Caco-2 (cell line): ENCODE results near the gene FAM131A. TPM values are rescaled to one million over a fixed set of nuclear protein-coding genes. Genes with fewer than 3 reads are reported as not detected.

ENCODE experiments used
- BruUV-seq: library from RNA; stranded (reverse); fragments of 400-500 nt; replicated peaks from 2 replicates; lab custom pipeline; 2021; lab: Mats Ljungman, UMichigan
- CTCF ChIA-PET: fragments of 300-600 bp; sonication (Branson Sonifier 250); formaldehyde crosslinking; loops from one replicate; lab custom pipeline; 2022; ENCODE audit warnings: antibody characterized with exemption; lab: Charles Lee
- POLR2A ChIA-PET: fragments of 300-600 bp; sonication (Branson Sonifier 250); formaldehyde crosslinking; loops from one replicate; lab custom pipeline; 2022; ENCODE audit warnings: antibody characterized with exemption; lab: Charles Lee
- DNase-seq, 2 experiments: peaks; one replicate each; pipeline versions ENCODE4 v3.0.0 to v3.0.0-alpha.2; 2020 to 2022
- H3K27me3 ChIP-seq: replicated peaks from 2 replicates; pipeline ENCODE4 v1.6.0; 2011; ENCODE audit warnings: low read length; ENCODE audit not compliant: control insufficient read depth, insufficient read depth
- H3K36me3 ChIP-seq: 2 replicates; pipeline ENCODE4 v1.5.1; 2011; ENCODE audit warnings: low read length; ENCODE audit not compliant: control insufficient read depth, insufficient read depth
- H3K4me1 ChIP-seq: fragments of 250-450 bp; sonication (Bioruptor Pico); 2 replicates; pipeline ENCODE4 v1.5.1; 2020; ENCODE audit warnings: mild to moderate bottlenecking
- H3K4me3 ChIP-seq: 2 replicates; pipeline ENCODE4 v1.5.1; 2011; ENCODE audit warnings: low read depth, mild to moderate bottlenecking, control low read depth, low read length
- H3K9me3 ChIP-seq: fragments of 250-450 bp; sonication (Bioruptor Pico); 2 replicates; pipeline ENCODE4 v1.5.1; 2020; ENCODE audit warnings: mild to moderate bottlenecking, moderate library complexity
- H3K27ac Mint-ChIP-seq: one replicate; pipeline ENCODE4 v1.8.0; 2022; ENCODE audit warnings: mixed read lengths; ENCODE audit not compliant: unreplicated experiment
- H3K27me3 Mint-ChIP-seq: one replicate; pipeline ENCODE4 v1.8.0; 2022; ENCODE audit warnings: mixed read lengths; ENCODE audit not compliant: insufficient read depth, unreplicated experiment
- H3K36me3 Mint-ChIP-seq: one replicate; pipeline ENCODE4 v1.8.0; 2022; ENCODE audit warnings: mild to moderate bottlenecking, mixed read lengths; ENCODE audit not compliant: insufficient read depth, unreplicated experiment
- H3K4me1 Mint-ChIP-seq: one replicate; pipeline ENCODE4 v1.8.0; 2022; ENCODE audit warnings: low read depth, mixed read lengths; ENCODE audit not compliant: unreplicated experiment
- H3K4me3 Mint-ChIP-seq: one replicate; pipeline ENCODE4 v1.8.0; 2022; ENCODE audit warnings: mild to moderate bottlenecking, moderate library complexity, mixed read lengths; ENCODE audit not compliant: unreplicated experiment
- H3K9me3 Mint-ChIP-seq: one replicate; pipeline ENCODE4 v1.8.0; 2022; ENCODE audit warnings: mixed read lengths; ENCODE audit not compliant: unreplicated experiment
- intact Hi-C: fragments of 100-400 bp; cut with micrococcal nuclease; formaldehyde crosslinking; loops from one replicate; pipeline ENCODE4 v1.10.0; 2022; ENCODE audit not compliant: unreplicated experiment
- total RNA-seq: library from RNA; stranded (reverse); gene quantifications from 2 replicates; pipeline ENCODE4 v1.2.3, GENCODE V29; 2022
- TF ChIP-seq, protein P1 (sequence below), 2 experiments: fragments of 200-600 bp in 1 of 2; IDR thresholded peaks; 1 replicate in 1 of 2; 2 replicates in 1 of 2; pipeline versions ENCODE4 v1.5.1 to v1.8.0; 2011 to 2022; ENCODE audit warnings: antibody characterized with exemption in 1 of 2, control low read depth in 1 of 2, inconsistent platforms in 1 of 2, low read depth in 1 of 2, low read length in 1 of 2, mild to moderate bottlenecking in 1 of 2, moderate library complexity in 1 of 2; ENCODE audit not compliant: insufficient read depth in 1 of 2, severe bottlenecking in 1 of 2, unreplicated experiment in 1 of 2

The FAM131A gene
- total RNA-seq, 1 experiment from 2014 or later = 6.1 TPM

DNA sequence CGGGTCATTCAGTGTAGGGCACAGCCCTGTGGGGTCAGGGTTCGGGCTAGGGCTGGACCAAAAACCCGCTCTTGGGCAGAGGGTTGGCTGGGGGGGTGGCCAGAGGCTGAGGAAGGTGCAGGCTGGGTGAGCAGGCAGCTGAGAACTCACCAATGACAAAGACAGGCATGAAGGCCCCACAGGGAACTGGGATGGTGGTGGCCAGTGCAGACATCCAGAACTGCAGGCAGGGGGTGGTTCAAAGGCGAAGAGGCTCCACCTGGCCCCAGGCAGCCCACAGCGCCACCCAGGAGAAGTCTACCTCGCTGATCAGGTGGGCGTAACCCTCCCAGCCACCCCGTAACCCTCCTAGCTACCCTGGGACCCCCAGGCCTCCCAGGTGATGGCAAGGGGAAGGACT, 17.4 kb downstream of the FAM131A start:
- Mint-ChIP-seq H3K36me3 (peaks cover 22% of the 10 kb centered on the region), H3K27ac (no peak overlapping the region), H3K9me3 (no peaks in the 10 kb centered on the region), H3K4me1 (peaks cover 2% of the 10 kb centered on the region), H3K4me3 (no peak overlapping the region), H3K27me3 (no peaks in the 10 kb centered on the region)
- POLR2A ChIA-PET = no interaction called here
- TF ChIP-seq, protein P1, sequence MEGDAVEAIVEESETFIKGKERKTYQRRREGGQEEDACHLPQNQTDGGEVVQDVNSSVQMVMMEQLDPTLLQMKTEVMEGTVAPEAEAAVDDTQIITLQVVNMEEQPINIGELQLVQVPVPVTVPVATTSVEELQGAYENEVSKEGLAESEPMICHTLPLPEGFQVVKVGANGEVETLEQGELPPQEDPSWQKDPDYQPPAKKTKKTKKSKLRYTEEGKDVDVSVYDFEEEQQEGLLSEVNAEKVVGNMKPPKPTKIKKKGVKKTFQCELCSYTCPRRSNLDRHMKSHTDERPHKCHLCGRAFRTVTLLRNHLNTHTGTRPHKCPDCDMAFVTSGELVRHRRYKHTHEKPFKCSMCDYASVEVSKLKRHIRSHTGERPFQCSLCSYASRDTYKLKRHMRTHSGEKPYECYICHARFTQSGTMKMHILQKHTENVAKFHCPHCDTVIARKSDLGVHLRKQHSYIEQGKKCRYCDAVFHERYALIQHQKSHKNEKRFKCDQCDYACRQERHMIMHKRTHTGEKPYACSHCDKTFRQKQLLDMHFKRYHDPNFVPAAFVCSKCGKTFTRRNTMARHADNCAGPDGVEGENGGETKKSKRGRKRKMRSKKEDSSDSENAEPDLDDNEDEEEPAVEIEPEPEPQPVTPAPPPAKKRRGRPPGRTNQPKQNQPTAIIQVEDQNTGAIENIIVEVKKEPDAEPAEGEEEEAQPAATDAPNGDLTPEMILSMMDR (IDR thresholded peaks at IDR 0.05; ENCODE audit: insufficient read depth in 1 of 2, low read depth in 1 of 2, low read length in 1 of 2, severe bottlenecking in 1 of 2, unreplicated experiment in 1 of 2) = no peak
- Histone ChIP-seq H3K27me3 (no peaks in the 10 kb centered on the region), H3K4me3 (no peak overlapping the region), H3K9me3 (no peaks in the 10 kb centered on the region), H3K36me3 (peaks cover 1% of the 10 kb centered on the region; the same call in 1 of the 2 replicates), H3K4me1 (no peaks in the 10 kb centered on the region)
- BruUV-seq = no TSS peak
- CTCF ChIA-PET = interaction anchor here (1.0 kb wide), 1 partner anchor 17 kb away, joined by 4 read pairs; no protein-coding TSS in a partner anchor
- DNase-seq = peak in 1 of 2 experiments; percentile 30
- intact Hi-C loops = no loop called here

DNA sequence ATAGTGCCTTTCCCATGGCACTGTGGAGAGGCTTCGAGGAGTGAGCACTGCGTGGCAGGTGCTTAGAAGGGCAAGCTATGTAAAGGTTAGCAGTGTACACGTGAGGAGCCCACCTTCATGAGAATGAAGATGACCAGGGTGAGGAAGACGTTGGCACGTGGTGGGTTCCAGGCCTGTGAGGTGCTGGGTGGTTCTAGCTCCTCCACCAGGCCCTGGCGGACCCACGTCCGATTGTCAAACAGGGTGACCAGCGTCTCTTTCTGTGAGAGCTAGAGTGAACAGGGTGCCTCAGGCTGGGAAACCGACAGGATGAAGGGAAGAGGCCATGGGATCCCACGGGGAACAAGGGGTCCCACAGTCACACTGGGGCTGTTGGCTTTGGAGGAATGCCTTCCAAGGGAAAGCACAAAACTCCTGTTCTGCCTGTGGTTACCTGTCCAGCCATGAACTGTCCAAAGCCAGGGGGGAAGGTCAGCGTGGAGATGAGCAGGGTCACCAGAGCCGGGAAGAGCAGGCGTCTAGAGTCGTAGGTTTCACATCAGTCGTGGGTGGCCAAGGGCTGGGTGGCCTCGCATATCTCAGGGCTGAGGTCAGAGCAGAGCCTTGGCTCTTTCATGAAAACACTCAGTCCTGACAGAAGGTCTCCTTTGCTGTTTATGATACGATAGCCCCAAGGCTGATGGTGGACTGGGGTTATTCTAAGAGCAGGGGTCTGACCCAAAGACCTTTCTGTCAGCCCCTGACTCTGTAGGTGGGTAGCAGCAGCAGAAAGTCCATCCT, 18.1 kb downstream of the FAM131A start:
- Mint-ChIP-seq H3K9me3 (no peaks in the 10 kb centered on the region), H3K4me3 (no peak overlapping the region), H3K4me1 (peaks cover 9% of the 10 kb centered on the region), H3K27me3 (no peaks in the 10 kb centered on the region), H3K27ac (peak overlapping the region; percentile 21), H3K36me3 (peaks cover 20% of the 10 kb centered on the region)
- ChIA-PET CTCF (interaction anchor here (1.0 kb wide), 1 partner anchor 16 kb away, joined by 4 read pairs; no protein-coding TSS in a partner anchor), POLR2A (no interaction called here)
- H3K9me3 ChIP-seq = no peaks in the 10 kb centered on the region
- TF ChIP-seq, protein P1 (IDR thresholded peaks at IDR 0.05; ENCODE audit: insufficient read depth in 1 of 2, low read depth in 1 of 2, low read length in 1 of 2, severe bottlenecking in 1 of 2, unreplicated experiment in 1 of 2) = no peak
- BruUV-seq = no TSS peak
- no peaks in the 10 kb centered on the region for H3K4me1 ChIP-seq
- peak in 1 of 2 experiments; percentile 29 for DNase-seq
- intact Hi-C loops = no loop called here
- H3K27me3 ChIP-seq = no peaks in the 10 kb centered on the region
- H3K36me3 ChIP-seq = peaks cover 1% of the 10 kb centered on the region; the same call in 1 of the 2 replicates
- H3K4me3 ChIP-seq = no peak overlapping the region

DNA sequence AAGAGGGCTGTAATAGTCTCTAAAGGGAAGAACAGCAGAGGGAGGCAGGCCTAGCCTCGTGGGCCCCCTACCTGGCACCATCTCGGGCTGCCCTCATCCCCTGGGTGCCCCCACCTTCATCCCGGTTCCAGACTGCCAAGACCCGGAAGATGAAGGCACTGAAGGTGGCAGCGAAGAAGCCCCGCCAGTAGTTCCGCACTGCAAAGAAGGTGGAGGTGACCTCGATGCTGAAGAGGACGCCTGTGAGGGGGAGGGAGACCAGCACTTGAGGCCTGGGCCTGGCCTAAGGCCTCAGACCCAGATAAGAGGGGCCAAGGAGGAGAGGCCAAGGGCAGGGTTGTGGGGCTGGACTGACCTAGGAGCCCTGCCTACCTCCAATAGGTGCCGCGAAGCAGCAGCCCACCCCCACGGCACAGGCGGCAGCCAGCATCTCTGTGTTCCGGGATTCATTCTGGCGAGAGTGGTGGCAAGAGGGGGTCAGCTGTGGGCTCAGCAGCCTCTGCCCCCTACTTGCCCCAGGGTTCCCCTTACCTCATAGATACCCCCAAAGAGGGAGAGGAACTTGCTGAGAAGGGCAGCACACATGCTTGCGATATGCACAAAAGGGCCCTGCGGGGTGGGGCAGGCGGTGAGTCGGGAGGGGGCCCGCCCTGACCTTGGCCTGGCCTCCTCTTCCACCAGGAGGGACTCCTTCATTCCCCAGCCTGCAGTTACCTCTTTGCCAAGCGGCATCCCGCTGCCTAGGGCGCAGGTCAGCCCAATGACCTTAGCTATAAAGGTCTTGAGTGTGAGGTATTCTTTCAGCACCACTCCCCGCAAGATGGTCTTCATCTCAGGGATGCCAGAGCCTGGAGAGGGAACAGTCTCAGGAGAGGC, 20.1 kb downstream of the FAM131A start:
- peaks cover 8% of the 10 kb centered on the region for H3K36me3 Mint-ChIP-seq
- Histone ChIP-seq H3K9me3 (no peaks in the 10 kb centered on the region), H3K4me3 (no peak overlapping the region), H3K27me3 (no peaks in the 10 kb centered on the region), H3K36me3 (peaks cover 1% of the 10 kb centered on the region; the same call in 1 of the 2 replicates), H3K4me1 (no peaks in the 10 kb centered on the region)
- CTCF ChIA-PET = no interaction called here
- H3K4me1 Mint-ChIP-seq = peaks cover 11% of the 10 kb centered on the region
- intact Hi-C loops = no loop called here
- H3K4me3 Mint-ChIP-seq = no peak overlapping the region
- H3K27me3 Mint-ChIP-seq = no peaks in the 10 kb centered on the region
- no peaks in the 10 kb centered on the region for H3K9me3 Mint-ChIP-seq
- TF ChIP-seq, protein P1 (IDR thresholded peaks at IDR 0.05; ENCODE audit: insufficient read depth in 1 of 2, low read depth in 1 of 2, low read length in 1 of 2, severe bottlenecking in 1 of 2, unreplicated experiment in 1 of 2) = no peak
- no TSS peak for BruUV-seq
- H3K27ac Mint-ChIP-seq = no peak overlapping the region
- no peak for DNase-seq
- POLR2A ChIA-PET = no interaction called here
